Measurements from ENCODE around the gene TPCN2.

The TPCN2 gene

GRCh38 chr11:69078930-69079605, 30.3 kb downstream of the TPCN2 start:
- no peak for ATAC-seq
- TF ChIP-seq ESRRG (CRISPR knock-in tag; IDR thresholded peaks at IDR 0.05) = no peak
- no peak for TF ChIP-seq PPARA (CRISPR knock-in tag; IDR thresholded peaks at IDR 0.05; ENCODE audit: borderline replicate concordance)
- no peak for TF ChIP-seq ZFP3 (CRISPR knock-in tag; IDR thresholded peaks at IDR 0.05)
- no peak for TF ChIP-seq TOX (CRISPR knock-in tag; IDR thresholded peaks at IDR 0.05; ENCODE audit: borderline replicate concordance)

GRCh38 chr11:69079661-69080256, 31.0 kb downstream of the TPCN2 start:
- no peak; the same call in 2 of the 3 replicates for ATAC-seq
- TF ChIP-seq CSDC2 (CRISPR knock-in tag; IDR thresholded peaks at IDR 0.05) = no peak
- no peak for TF ChIP-seq GLIS3 (CRISPR knock-in tag; IDR thresholded peaks at IDR 0.05)
- TF ChIP-seq OSR1 (CRISPR knock-in tag; IDR thresholded peaks at IDR 0.05) = no peak
- TF ChIP-seq PATZ1 (CRISPR knock-in tag; IDR thresholded peaks at IDR 0.05; ENCODE audit: borderline replicate concordance) = no peak
- no peak for TF ChIP-seq ISL1 (CRISPR knock-in tag; IDR thresholded peaks at IDR 0.05)
- TF ChIP-seq TOX (CRISPR knock-in tag; IDR thresholded peaks at IDR 0.05; ENCODE audit: borderline replicate concordance) = no peak
- no peak for TF ChIP-seq ESRRG (CRISPR knock-in tag; IDR thresholded peaks at IDR 0.05)
- no peak for TF ChIP-seq RARB (CRISPR knock-in tag; IDR thresholded peaks at IDR 0.05)
- TF ChIP-seq PPARA (CRISPR knock-in tag; IDR thresholded peaks at IDR 0.05; ENCODE audit: borderline replicate concordance) = no peak
- no peak for TF ChIP-seq TCF4 (CRISPR knock-in tag; IDR thresholded peaks at IDR 0.05; ENCODE audit: borderline replicate concordance)
- no peak for TF ChIP-seq ZC3H10 (CRISPR knock-in tag; IDR thresholded peaks at IDR 0.05)
- no peak for TF ChIP-seq BACH2 (CRISPR knock-in tag; IDR thresholded peaks at IDR 0.05; ENCODE audit: borderline replicate concordance)
- TF ChIP-seq ZNF565 (CRISPR knock-in tag; conservative IDR thresholded peaks at IDR 0.05; ENCODE audit: low read depth) = no peak
- TF ChIP-seq ZNF70 (CRISPR knock-in tag; IDR thresholded peaks at IDR 0.05) = no peak
- TF ChIP-seq POU6F1 (CRISPR knock-in tag; IDR thresholded peaks at IDR 0.05; ENCODE audit: borderline replicate concordance, low read depth) = no peak
- no peak for TF ChIP-seq CSRNP3 (CRISPR knock-in tag; IDR thresholded peaks at IDR 0.05)

- TF ChIP-seq CREB5 (CRISPR knock-in tag; IDR thresholded peaks at IDR 0.05; ENCODE audit: low read depth) (no peak), TSHZ2 (CRISPR knock-in tag; IDR thresholded peaks at IDR 0.05) (no peak), TOX (CRISPR knock-in tag; IDR thresholded peaks at IDR 0.05; ENCODE audit: borderline replicate concordance) (no peak), ZFP3 (CRISPR knock-in tag; IDR thresholded peaks at IDR 0.05) (no peak), CSRNP3 (CRISPR knock-in tag; IDR thresholded peaks at IDR 0.05) (no peak)
- peak; percentile 65 for ATAC-seq
Observed at GRCh38 chr11:69080257-69080995, 31.7 kb downstream of the TPCN2 start.
